NCI-H748 (cell line): Measurements from ENCODE around the gene KSR1.

Experiments used
- DNase-seq: peaks from one replicate; lab custom pipeline; 2025; ENCODE audit not compliant: unreplicated experiment; lab: John Stamatoyannopoulos, UW

Gene KSR1

GRCh38 chr17:27532269-27533263 lies 76.3 kb downstream of the KSR1 start:
- DNase-seq, result no peak

- no peak for DNase-seq
These were observed 77.9 kb downstream of the KSR1 start for GRCh38 chr17:27533874-27534815.

DNA sequence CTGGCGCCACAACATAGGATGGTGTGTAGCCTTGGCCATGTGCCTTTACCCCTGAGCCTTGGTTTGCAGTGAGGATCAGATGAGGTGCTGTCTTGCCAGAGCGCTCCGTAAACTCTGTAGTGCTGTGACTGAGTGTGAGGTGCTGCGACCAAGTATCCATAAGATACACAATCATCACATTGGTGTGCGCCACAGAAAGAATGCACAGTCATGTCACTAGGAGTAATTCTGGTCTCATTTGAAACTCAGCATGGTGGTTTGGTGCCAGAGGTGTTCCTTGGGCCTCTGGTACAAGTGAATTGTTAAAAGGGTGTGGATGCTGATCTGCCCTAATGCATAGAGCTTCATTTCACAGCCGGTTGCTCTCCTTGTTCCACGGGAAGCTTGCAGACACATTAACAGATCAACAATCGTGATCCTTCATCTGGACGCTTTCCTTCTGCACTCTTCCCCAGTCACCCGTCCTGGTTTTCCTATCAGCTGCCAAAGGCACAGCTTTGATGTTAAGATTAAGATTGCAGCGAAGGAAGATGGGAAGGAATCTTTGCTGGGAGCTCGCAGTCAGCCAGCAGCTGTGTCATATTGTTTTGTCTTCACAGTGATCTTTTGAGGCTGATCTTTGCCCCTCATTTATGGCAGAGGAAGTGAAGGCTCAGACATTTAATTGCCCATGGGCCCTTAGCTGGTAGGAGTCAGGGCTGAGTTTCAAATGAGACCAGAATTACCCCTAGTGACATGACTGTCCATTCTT lies 79.1 kb downstream of the KSR1 start:
- no peak for DNase-seq

DNA sequence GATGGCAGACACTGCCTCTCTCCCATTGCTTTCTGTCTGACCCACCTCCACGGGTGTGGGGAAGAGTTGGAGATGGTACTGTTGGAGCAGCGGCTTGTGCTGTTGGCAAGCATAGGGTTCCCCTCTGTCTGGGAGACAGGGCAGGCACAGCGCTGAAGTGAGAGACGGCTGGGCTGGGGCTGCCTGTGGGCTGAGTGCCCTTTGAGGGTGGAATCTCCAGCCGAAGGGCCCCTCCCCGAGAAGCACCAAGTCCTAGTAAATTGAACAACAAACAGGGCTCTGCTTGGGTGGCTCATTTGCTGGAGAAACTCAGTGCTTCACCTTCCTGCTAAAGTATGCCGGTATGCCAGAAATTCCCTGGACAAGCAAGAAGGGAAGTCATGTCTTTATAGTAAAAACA lies 79.7 kb downstream of the KSR1 start:
- no peak for DNase-seq

DNA sequence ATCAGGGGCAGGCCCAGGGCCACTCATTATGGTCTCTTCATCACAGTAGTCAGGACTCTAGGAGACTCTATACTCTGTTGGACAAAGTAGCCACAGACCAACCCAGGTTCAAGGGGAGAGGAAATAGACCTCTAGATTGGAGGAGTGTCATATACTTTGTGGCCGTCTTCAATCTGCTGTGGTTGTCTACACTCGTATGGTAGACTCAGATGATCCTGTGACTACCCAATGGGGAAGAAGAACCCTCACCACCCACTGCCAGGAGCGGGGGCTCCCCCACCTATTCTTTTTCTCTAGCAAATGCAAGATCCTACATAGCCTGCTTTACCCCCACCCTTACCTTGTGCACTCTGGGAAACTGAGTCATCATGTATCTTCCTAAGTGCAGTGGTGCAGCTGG lies 80.5 kb downstream of the KSR1 start:
- no peak for DNase-seq

DNA sequence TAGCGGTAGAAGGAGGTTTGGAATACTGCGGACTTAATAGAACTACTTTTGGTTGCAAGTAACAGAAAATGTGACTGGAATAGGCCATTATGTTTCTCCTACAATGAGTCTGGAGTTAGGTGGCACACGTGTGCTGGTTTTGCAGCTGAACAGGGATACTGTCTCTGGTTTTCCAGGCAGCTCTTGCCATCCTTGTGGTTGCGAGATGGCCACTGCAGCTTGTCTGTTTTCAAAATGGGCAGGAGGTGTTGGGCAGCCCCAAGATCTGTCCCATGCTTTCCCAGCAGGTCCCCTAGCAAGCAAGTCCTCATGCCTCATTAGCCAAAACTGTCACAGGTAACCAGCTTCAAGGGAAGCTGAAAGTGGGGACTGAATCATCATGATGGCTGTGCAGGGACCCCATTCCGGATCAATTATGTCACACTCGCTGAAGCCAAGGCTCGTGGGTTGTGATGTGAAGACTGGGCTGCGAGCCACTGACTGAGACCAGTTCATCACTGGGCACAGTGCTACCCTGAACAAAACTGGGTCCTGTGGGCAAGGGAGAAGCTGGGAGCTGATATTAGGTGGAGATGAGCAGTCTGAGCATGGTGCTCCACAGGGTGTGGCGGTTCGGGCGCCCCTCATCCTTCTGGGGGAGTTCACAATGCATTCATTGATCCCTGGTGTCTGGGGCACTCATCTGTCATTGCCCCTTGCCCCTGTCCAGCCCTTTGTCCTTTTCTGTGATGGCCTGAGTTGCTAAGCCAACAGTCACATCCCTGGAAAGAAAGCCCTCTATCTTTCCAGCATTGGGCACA lies 82.1 kb downstream of the KSR1 start:
- DNase-seq, result no peak

DNA sequence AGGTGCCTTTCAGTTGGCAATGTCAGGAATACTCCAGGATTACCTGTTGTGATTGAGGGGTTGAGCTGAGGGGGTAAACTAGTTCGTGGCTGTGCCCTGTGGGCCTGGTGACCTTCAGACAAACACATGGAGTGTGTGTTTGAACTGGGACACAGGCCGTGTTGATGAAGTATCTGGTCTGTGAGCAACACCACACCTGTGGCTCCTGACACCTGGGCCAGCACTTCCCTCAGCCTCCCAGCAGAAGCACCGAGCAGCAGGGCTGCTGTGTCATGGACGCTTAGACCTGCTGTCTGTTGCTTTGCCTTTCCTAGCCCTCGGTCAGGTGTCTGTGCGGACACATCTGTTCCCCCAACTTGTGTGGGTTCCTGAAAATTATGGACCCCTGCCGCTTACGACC lies 82.9 kb downstream of the KSR1 start:
- no peak for DNase-seq

- no peak for DNase-seq
These were observed 83.6 kb downstream of the KSR1 start for GRCh38 chr17:27539794-27540317.

DNA sequence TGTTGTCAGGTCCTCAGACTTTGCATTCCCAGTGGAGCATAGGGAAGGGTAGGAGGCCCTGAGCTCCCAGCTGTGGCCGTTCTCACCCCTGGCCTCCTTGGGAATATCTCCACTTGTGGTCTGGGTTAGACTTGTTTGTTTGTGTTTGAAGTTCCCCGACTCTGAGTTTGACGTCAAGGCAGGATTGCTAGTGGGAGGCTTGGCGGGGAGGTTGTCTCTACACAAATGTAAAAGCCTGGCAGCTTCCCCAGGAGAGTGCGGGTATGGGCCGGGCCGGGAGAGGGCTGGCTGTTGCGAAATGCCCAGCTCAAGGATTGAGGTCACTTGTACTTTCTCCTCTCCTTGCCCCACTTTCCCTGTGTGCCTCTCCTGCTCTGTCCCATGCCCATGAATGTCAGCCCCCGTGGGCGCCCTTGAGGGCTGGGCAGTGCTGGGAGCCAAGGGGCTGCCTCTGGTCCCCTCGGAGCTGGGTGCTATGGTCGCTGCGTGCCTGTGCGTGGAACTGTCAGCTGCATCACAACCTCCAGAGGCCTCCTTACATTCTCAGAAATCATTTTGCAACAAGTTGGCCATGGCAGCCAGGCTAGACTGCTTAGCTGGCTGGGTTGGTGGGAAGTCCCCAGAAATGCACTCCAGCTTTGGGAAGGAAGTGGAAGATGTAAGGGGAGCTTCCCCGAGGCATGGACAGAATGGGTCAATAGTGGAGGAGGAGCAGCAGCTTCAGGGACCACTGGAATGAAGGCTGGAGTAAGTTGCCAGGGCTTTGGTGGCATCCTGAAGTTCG lies 84.3 kb downstream of the KSR1 start:
- no peak for DNase-seq

DNA sequence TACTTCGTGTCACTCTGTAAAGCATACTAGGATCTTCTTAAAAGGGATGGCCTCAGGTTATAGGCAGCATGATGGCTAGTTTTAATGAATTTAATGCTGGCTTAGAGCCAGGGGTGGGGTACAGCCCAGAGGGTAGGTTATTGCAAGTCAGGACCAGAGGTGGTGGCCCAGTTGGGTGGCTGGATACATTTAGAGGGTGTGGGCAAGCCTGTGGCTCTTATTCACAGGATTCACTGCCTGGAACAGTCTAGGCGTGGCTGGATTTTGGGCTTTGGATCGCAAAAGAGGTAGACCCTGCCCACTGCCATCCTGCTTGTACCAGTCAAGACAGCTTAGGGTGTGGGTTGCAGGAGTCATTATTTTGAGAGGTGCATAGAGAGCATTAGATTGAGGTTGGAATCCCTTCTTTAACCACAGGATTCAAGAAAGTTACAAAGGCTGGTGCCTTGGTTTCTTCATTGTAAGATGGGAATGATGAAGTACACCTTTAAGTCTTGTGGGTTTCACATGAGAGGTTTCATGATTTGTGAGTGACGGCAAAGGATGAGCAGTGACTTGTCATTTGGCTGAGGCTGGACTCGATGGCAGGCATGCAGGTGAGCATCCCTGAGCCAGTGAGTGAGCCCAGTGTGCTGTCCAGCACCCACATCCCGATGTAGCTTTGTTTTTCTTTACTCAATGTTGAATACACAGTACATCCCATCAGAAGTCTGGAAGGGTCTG lies 85.2 kb downstream of the KSR1 start:
- DNase-seq, result no peak

DNA sequence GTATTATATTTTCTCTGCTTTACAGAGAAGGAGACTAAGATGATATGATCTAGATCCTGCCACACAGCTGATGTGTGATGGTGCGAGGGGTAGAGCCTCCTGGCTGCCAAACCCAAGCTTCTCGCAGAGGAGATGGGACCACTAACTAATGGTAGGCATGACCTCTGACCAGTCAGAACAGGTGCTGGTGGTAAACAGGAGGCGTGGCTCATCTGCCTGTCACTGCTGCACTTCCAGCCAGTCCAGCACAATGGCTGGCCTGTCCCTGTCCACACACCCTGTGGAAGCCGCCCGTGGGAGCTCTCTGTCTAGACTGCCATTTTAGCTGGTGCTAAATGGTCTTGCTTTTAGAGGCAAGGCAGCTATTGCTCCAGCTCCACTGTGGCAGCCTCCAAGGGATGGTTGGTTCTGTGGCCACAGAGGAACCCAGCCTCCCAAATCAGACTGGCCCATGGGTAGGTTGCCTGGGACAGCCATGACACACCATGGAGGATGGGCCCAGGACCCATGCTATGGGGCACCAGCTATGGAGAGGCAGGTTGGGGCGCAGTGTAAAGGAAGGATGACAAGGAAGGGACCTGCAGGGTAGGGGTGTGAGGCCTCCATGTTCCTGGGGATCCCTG lies 86.7 kb downstream of the KSR1 start:
- DNase-seq, result peak; percentile 24

DNA sequence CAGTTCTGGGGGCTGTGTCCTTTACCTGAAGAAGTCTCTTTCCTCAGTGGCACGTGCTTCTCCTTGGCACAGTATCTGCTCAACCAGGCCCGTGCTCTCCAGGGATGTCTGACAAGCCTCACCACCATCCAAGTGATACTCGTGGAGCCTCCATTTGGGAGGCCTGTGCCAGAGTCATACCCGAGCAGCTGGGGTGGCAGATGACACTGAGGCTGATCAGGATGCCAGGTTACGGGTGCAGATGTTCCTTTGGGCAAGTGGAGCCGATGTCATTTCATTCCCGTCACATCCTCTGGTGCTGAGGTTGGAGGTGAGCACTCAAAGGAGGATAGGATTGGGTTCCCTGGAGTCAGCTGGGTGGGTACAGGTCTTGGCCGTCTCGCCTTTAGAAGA lies 87.2 kb downstream of the KSR1 start:
- no peak for DNase-seq

- no peak for DNase-seq
These were observed 87.7 kb downstream of the KSR1 start for GRCh38 chr17:27543958-27544349.

DNA sequence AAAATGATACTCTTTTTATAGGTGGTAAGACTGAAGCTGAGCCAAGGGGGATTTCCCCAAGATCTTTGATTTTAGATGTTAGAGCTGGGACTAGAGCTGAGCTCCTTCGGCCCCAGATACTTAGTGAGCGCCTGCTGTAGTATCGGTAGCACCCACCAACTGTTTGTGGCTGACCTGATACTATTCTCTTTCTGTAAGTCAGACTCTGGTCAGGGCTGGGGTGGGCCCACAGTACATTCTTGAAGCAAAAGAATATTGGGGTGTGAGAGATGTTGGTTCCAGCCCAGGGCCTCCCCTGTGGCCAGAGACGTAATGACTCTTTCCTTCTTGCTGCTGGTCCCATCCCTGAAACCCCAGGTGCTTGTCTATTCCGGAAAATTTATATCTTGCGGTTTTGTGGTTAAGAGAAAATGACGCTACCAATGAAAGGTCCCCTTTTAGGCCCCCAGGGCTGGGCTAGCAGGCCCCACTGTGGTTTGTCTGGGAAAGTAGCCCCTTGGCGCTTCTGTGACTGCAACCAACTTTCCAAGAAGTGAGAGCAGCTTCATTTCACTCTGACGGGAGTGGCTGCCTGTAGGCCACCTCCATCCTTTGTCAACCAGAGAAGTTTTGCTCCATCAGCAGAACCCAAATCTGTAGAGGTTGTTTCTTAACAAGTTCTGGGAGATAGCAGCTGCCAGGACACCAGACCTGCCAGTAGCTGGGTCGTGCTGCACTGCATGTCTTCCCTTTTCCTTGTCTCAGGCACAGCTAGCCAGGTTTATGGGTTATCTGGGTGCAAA lies 88.3 kb downstream of the KSR1 start:
- DNase-seq, result no peak

DNA sequence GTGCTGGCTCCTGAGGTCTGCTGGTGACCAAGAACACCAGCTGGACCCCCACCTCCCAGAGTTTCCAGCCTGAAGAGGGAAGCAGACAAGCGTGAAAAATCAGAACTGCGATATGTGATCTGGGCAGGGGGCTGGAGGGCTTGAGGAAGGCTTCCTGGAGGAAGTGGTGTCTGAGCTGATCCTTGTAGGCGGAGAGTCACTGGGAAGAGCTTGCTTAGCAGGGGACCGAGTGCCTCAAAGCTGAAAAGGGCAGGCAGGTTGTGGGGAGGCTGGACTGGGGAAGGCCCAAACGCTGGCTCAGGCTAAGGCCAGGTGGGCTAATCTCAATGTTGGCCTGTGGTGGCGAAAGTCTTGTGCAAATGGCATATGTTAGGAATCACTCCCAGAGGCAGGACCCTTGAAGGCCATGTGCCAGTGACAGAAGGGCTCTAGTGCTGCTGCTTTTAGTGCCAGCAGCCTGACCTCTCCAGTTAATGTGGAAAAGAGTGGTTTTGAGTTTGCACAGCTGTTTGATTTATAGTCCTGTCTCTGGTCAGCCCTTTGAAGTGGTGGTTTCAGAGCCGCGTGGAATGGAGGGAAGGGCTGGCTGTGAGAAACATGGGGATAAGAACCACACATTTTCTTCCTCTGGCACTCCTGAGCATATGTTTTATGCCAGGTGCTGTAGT lies 89.4 kb downstream of the KSR1 start:
- DNase-seq, result peak; percentile 62

- no peak for DNase-seq
These were observed 90.5 kb downstream of the KSR1 start for GRCh38 chr17:27546624-27547300.
